HCT116 (cell line): ENCODE results near the gene CASP12.

Source experiments
- ELF1 ChIP-seq: IDR thresholded peaks from 2 replicates; pipeline ENCODE4 v1.6.1; 2012; ENCODE audit warnings: low read depth, borderline replicate concordance
- POLR2AphosphoS5 ChIP-seq: IDR thresholded peaks from 2 replicates; pipeline ENCODE4 v1.6.1; 2011; ENCODE audit warnings: mild to moderate bottlenecking, low read depth, low read length, moderate library complexity
- SRF ChIP-seq: IDR thresholded peaks from 2 replicates; pipeline ENCODE4 v1.6.1; 2012; ENCODE audit warnings: low read depth
- ZBTB33 ChIP-seq: IDR thresholded peaks from 2 replicates; pipeline ENCODE4 v1.6.1; 2011; ENCODE audit warnings: mild to moderate bottlenecking, low read length, moderate library complexity; ENCODE audit not compliant: insufficient replicate concordance; ENCODE audit errors: extremely low read depth

- no peak for TF ChIP-seq POLR2AphosphoS5
- TF ChIP-seq SRF = no peak
- TF ChIP-seq ELF1 = no peak
- TF ChIP-seq ZBTB33 = no peak
Observed at GRCh38 chr11:104876324-104876723, 21.9 kb downstream of the CASP12 start.
